GM12878 (cell line): ENCODE data around the gene FBXW7.

Experiments
- EZH2 ChIP-seq: IDR thresholded peaks from 2 replicates; pipeline ENCODE4 v1.6.1; 2012; ENCODE audit warnings: low read depth, mild to moderate bottlenecking, control low read depth, inconsistent platforms, low read length, borderline replicate concordance; ENCODE audit not compliant: control insufficient read depth
- FOS ChIP-seq: IDR thresholded peaks from 3 replicates; pipeline ENCODE4 v1.6.1; 2011; ENCODE audit warnings: borderline replicate concordance; ENCODE audit not compliant: insufficient read length; ENCODE audit errors: extremely low read depth
- HDAC2 ChIP-seq: fragments of 200-600 bp; sonication (generic); IDR thresholded peaks from 2 replicates; pipeline ENCODE4 v1.6.1; 2017
- PKNOX1 ChIP-seq: fragments of 450-650 bp; IDR thresholded peaks from 2 replicates; pipeline ENCODE4 v1.6.1; 2016; ENCODE audit warnings: mild to moderate bottlenecking
- TF ChIP-seq, protein P1 (sequence below), 3 experiments: IDR thresholded peaks in 2 of 3; conservative IDR thresholded peaks in 1 of 3; 2 replicates each; pipeline ENCODE4 v1.5.1; 2011; ENCODE audit warnings: low read depth in 3 of 3, low read length in 3 of 3, mild to moderate bottlenecking in 3 of 3, control low read depth in 2 of 3, moderate library complexity in 2 of 3, inconsistent platforms in 1 of 3, mixed read lengths in 1 of 3; ENCODE audit not compliant: control insufficient read depth in 2 of 3, insufficient read depth in 1 of 3; ENCODE audit errors: extremely low read depth in 1 of 3

- TF ChIP-seq FOS (no peak), HDAC2 (no peak), EZH2 (no peak), PKNOX1 (no peak)
- TF ChIP-seq, protein P1, sequence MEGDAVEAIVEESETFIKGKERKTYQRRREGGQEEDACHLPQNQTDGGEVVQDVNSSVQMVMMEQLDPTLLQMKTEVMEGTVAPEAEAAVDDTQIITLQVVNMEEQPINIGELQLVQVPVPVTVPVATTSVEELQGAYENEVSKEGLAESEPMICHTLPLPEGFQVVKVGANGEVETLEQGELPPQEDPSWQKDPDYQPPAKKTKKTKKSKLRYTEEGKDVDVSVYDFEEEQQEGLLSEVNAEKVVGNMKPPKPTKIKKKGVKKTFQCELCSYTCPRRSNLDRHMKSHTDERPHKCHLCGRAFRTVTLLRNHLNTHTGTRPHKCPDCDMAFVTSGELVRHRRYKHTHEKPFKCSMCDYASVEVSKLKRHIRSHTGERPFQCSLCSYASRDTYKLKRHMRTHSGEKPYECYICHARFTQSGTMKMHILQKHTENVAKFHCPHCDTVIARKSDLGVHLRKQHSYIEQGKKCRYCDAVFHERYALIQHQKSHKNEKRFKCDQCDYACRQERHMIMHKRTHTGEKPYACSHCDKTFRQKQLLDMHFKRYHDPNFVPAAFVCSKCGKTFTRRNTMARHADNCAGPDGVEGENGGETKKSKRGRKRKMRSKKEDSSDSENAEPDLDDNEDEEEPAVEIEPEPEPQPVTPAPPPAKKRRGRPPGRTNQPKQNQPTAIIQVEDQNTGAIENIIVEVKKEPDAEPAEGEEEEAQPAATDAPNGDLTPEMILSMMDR (IDR thresholded peaks at IDR 0.05 in 2 of 3, conservative IDR thresholded peaks at IDR 0.05 in 1 of 3; ENCODE audit: control insufficient read depth in 2 of 3, extremely low read depth in 1 of 3, insufficient read depth in 1 of 3, low read depth in 3 of 3, low read length in 3 of 3), result no peak
Observed at GRCh38 chr4:152479428-152480026, 56.4 kb downstream of the FBXW7 start.
